ENCODE results near the gene FECH.

DNA sequence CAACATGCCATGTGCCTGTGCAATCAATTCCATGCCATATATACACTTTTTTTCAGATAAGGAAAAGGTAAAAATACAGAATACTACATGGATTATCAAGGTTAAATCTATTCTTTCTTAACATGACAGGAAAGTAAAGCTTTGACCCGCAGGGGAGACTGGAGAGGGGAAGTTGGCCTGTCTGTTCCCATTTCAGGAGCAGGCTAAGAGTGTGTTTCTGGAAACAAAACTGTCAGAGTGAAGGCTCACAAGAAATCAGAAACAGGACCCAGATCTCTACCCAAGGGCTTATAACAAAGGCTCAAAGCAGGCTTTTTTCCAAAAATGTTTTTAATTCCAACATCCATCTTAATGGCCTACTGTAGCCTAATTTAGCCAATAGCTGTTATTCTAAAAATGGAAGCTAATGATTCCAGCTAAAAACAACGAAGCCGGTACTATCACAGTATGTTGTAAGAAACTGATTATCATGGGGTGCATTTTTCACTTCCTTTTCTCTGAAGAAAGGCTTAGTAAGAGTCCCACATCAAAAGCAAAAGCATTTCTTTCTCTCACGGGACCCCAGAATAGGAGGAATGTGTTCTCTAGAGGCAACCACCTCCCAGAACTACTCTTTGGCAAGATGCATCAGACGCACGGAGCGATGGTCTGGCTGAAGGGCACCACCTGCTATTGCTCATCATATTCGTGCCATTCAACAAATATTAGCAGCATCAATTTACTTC, 41.4 kb downstream of the FECH start:
- no peak for TF ChIP-seq FOXP2 (optimal IDR thresholded peaks at IDR 0.05; ENCODE audit: control extremely low read depth, extremely low read length, insufficient read depth)
- TF ChIP-seq POLR2AphosphoS5 (IDR thresholded peaks at IDR 0.05; ENCODE audit: borderline replicate concordance, low read depth, low read length): no peak
